ENCODE results near the gene TUBGCP5.

DNA sequence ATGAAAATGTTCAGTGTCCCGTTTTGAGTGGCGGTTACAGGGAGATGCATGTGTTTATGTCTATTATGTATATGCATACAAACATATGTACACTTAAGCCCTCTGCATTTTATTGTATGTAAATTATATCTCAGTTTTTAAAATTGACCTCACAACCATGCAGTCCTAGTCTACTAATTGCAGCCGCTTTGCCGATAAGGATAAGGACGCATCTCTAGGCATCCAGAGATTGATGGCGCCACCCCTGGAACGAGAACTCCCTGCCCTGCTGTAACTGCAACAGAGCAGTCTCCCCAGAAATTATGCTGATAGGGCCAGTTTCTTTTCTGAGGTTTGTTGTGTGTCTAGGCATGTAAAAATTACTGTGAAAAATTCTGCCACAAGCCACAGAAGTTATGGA is 40.4 kb upstream of the TUBGCP5 start:
- no peak for TF ChIP-seq JUNB (IDR thresholded peaks at IDR 0.05; ENCODE audit: unreplicated experiment)
- TF ChIP-seq, protein P1, sequence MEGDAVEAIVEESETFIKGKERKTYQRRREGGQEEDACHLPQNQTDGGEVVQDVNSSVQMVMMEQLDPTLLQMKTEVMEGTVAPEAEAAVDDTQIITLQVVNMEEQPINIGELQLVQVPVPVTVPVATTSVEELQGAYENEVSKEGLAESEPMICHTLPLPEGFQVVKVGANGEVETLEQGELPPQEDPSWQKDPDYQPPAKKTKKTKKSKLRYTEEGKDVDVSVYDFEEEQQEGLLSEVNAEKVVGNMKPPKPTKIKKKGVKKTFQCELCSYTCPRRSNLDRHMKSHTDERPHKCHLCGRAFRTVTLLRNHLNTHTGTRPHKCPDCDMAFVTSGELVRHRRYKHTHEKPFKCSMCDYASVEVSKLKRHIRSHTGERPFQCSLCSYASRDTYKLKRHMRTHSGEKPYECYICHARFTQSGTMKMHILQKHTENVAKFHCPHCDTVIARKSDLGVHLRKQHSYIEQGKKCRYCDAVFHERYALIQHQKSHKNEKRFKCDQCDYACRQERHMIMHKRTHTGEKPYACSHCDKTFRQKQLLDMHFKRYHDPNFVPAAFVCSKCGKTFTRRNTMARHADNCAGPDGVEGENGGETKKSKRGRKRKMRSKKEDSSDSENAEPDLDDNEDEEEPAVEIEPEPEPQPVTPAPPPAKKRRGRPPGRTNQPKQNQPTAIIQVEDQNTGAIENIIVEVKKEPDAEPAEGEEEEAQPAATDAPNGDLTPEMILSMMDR (conservative IDR thresholded peaks at IDR 0.05; ENCODE audit: low read depth in 2 of 2) = no peak
